Spleen (tissue), 11 donors: ENCODE data around the gene MPST. TPM values are rescaled to one million over a fixed set of nuclear protein-coding genes. Genes with fewer than 3 reads are reported as not detected.
A peak's percentile ranks its signal among the peaks of the same experiment; 100 is the strongest.

ENCODE experiments used
- DNase-seq: peaks from one replicate; pipeline ENCODE4 v3.0.0-alpha.2; 2020
- H3K27ac ChIP-seq, 8 donors: fragments of 200-600 bp; sonication (generic) in 7 of 8; 1 replicate in 4 of 8; 2 replicates in 4 of 8; pipeline versions ENCODE4 v1.5.0 to v1.8.0; 2016 to 2021; ENCODE audit warnings: inconsistent platforms in 4 of 8, mild to moderate bottlenecking in 4 of 8, moderate library complexity in 1 of 8
- H3K27me3 ChIP-seq, 7 donors: fragments of 200-600 bp; sonication (generic) in 6 of 7; replicated peaks in 1 of 7; 1 replicate in 4 of 7; 2 replicates in 3 of 7; pipeline versions ENCODE4 v1.5.0 to v1.8.0; 2016 to 2021; ENCODE audit warnings: inconsistent platforms in 3 of 7, mild to moderate bottlenecking in 1 of 7
- H3K36me3 ChIP-seq, 6 donors: fragments of 200-600 bp; sonication (generic) in 5 of 6; 1 replicate in 4 of 6; 2 replicates in 2 of 6; pipeline versions ENCODE4 v1.5.0 to v1.8.0; 2016 to 2021; ENCODE audit warnings: inconsistent platforms in 2 of 6
- H3K4me1 ChIP-seq, 6 donors: fragments of 200-600 bp; sonication (generic) in 5 of 6; 1 replicate in 3 of 6; 2 replicates in 3 of 6; pipeline versions ENCODE4 v1.5.0 to v1.8.0; 2016 to 2021; ENCODE audit warnings: inconsistent platforms in 3 of 6
- H3K4me3 ChIP-seq, 8 donors: fragments of 200-600 bp; sonication (generic) in 7 of 8; 1 replicate in 4 of 8; 2 replicates in 4 of 8; pipeline versions ENCODE4 v1.5.0 to v1.8.0; 2016 to 2021; ENCODE audit warnings: inconsistent platforms in 4 of 8, mild to moderate bottlenecking in 4 of 8, moderate library complexity in 2 of 8
- H3K9me3 ChIP-seq, 8 donors: fragments of 200-600 bp; sonication (generic) in 7 of 8; 1 replicate in 4 of 8; 2 replicates in 4 of 8; pipeline versions ENCODE4 v1.5.0 to v1.8.0; 2016 to 2021; ENCODE audit warnings: inconsistent platforms in 4 of 8
- POLR2A ChIP-seq, 3 donors: fragments of 450-650 bp; IDR thresholded peaks; one replicate each; pipeline ENCODE4 v1.5.1; 2017; ENCODE audit warnings: antibody characterized with exemption in 3 of 3, mild to moderate bottlenecking in 1 of 3
- POLR2AphosphoS5 ChIP-seq, 3 donors: sonication (generic); formaldehyde crosslinking; IDR thresholded peaks; one replicate each; pipeline ENCODE4 v1.5.1; 2017; ENCODE audit warnings: antibody characterized with exemption in 3 of 3
- WGBS, 5 donors: extraction: QIAGEN DNeasy Blood & Tissue Kit in 3 of 5; methylation state at CpG; one replicate each; pipeline versions ENCODE4 v1.1.5 to v1.1.7; 2013 to 2018; 5-methylcytosine and 5-hydroxymethylcytosine counted together
- intact Hi-C: fragments of 100-400 bp; cut with DNase I; formaldehyde crosslinking; loops from one replicate; pipeline ENCODE4 v1.15.0; 2023; ENCODE audit warnings: low total_unique reads
- polyA plus RNA-seq, 3 donors: library from polyadenylated mRNA; stranded (reverse); fragments of 200-250 nt; gene quantifications; one replicate each; pipeline ENCODE4 v1.2.1, GENCODE V29; 2013
- total RNA-seq, 7 donors: library from RNA; depleted of rRNA in 3 of 7; stranded (reverse); fragments of >200 nt in 3 of 7; fragmentation: NEBNext Ultra II Directional in 4 of 7; extraction: Animal tissue kit (Norgen Biotek cat#: 25700) in 4 of 7; gene quantifications; one replicate each; pipeline versions ENCODE4 v1.1.0 to v1.2.1, GENCODE V29; 2016 to 2021
- TF ChIP-seq, protein P1 (sequence below), 11 experiments: fragments of 200-600 bp in 7 of 11; fragments of 450-650 bp in 4 of 11; sonication (generic) in 4 of 11; IDR thresholded peaks in 8 of 11; conservative IDR thresholded peaks in 3 of 11; 1 replicate in 7 of 11; 2 replicates in 4 of 11; pipeline versions ENCODE4 v1.4.0 to v1.8.0; 2016 to 2021; ENCODE audit warnings: antibody characterized with exemption in 11 of 11, inconsistent platforms in 4 of 11, mild to moderate bottlenecking in 1 of 11
- donor health status: healthy with polysubstance abuse.
- donor health status: DM: no; HTN: no; CAD: no; lungs with moderate emphysema.
- donor health status: DM: no; HTN: no; CAD: no.
- donor health status: Bipolar disorder and iron deficiency.
- donor health status: healthy.
- donor health status: DM: no; HTN: no; CAD: no.
- donor health status: DM: yes; HTN: yes; CAD: no.

The MPST gene
- total and polyA plus RNA-seq, 10 donors: 13.9 to 44.8 (median 29.9) TPM

DNA sequence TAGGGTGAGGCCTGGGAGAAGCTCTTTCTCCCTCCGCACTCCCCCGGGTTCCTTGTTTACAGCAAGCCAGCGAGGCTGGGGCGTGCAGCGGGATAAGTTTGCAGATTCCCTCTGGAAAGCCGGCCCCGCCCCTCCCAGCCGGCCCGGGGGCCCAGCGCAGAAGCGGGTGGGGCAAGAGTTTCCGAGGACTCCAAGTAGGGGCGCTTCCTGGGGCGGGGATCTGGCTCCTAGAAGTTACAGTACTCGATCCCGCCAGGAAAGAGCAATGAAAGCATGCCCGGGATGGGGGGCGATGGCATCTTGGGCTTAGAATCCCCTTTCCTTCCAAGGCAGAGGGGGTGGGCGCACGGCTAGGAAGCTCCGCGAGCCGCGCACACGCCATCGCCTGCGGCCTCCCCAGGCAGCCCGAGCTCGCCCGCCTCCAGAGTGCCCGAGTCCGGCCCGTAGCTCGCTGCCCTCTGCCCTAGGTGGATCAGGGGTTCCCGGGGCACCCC is 680 bp upstream of the MPST start:
- no peak for TF ChIP-seq POLR2AphosphoS5 (IDR thresholded peaks at IDR 0.05)
- TF ChIP-seq, protein P1, sequence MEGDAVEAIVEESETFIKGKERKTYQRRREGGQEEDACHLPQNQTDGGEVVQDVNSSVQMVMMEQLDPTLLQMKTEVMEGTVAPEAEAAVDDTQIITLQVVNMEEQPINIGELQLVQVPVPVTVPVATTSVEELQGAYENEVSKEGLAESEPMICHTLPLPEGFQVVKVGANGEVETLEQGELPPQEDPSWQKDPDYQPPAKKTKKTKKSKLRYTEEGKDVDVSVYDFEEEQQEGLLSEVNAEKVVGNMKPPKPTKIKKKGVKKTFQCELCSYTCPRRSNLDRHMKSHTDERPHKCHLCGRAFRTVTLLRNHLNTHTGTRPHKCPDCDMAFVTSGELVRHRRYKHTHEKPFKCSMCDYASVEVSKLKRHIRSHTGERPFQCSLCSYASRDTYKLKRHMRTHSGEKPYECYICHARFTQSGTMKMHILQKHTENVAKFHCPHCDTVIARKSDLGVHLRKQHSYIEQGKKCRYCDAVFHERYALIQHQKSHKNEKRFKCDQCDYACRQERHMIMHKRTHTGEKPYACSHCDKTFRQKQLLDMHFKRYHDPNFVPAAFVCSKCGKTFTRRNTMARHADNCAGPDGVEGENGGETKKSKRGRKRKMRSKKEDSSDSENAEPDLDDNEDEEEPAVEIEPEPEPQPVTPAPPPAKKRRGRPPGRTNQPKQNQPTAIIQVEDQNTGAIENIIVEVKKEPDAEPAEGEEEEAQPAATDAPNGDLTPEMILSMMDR (IDR thresholded peaks at IDR 0.05 in 8 of 11, conservative IDR thresholded peaks at IDR 0.05 in 3 of 11): peak in 1 of 11 experiments; percentile 15
- TF ChIP-seq POLR2A (IDR thresholded peaks at IDR 0.05): no peak
- WGBS, 5 donors: 3 to 33% (median 4%) methylated on average over 6 to 35 of the region's 35 CpGs
- Histone ChIP-seq H3K27ac (peak overlapping the region in 7 of 8 donors; percentile 51 to 87 (median 84)), H3K4me1 (peaks cover 5 to 60% (median 40%) of the 10 kb centered on the region in 6 donors), H3K4me3 (peak overlapping the region; percentile 60 to 94 (median 71)), H3K9me3 (no peaks in the 10 kb centered on the region), H3K36me3 (peaks cover 0 to 2% (median 0%) of the 10 kb centered on the region in 6 donors), H3K27me3 (peaks cover 0 to 6% (median 0%) of the 10 kb centered on the region in 7 donors)
- DNase-seq: peak; percentile 81
- intact Hi-C loops: no loop called here

DNA sequence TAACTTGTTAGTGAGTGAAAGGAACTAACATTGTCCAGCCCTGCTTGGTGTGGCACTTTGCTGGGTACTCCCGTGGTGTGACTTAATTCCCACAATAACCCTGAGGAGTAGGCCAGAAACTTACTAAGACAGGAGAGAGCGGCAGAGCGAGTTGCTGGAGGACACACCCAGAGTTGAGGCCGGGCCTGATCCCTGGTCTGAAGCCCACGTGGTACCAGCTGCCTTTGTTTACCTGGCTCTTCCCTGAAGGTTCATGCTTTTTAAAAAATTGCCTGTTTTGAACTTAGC is 594 bp downstream of the MPST start:
- intact Hi-C loops: no loop called here
- peaks cover 0 to 6% (median 0%) of the 10 kb centered on the region in 7 donors for H3K27me3 ChIP-seq
- no peaks in the 10 kb centered on the region for H3K9me3 ChIP-seq
- peaks cover 0 to 14% (median 3%) of the 10 kb centered on the region in 6 donors for H3K36me3 ChIP-seq
- TF ChIP-seq POLR2AphosphoS5 (IDR thresholded peaks at IDR 0.05): no peak
- TF ChIP-seq, protein P1 (IDR thresholded peaks at IDR 0.05 in 8 of 11, conservative IDR thresholded peaks at IDR 0.05 in 3 of 11): no peak
- no peak for TF ChIP-seq POLR2A (IDR thresholded peaks at IDR 0.05)
- H3K27ac ChIP-seq: peak overlapping the region in 7 of 8 donors; percentile 51 to 87 (median 84)
- peak overlapping the region; percentile 60 to 94 (median 68) for H3K4me3 ChIP-seq
- DNase-seq: no peak
- H3K4me1 ChIP-seq: peaks cover 5 to 65% (median 43%) of the 10 kb centered on the region in 6 donors
- 3 to 7% (median 3%) methylated on average over 5 of the region's 5 CpGs for WGBS, 5 donors

DNA sequence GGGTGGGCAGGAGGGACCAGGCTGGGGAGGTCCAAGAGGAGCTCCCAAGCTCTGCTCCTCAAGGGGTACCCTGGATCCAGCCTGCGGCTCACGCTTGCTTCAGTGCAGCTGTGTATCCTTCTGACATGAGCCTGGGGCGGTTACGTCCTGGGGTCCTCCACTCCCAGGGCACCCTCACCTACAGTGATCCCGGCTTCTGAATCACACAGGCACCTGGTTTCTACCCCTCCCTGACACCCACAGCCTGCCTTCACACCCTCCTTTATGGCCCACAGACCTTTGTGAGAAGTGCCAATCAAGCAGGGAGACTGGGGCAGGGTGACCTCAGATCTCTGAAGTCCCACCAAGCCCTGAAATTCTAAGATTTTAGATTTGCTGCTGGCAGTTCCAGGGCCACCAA is 1.5 kb downstream of the MPST start:
- Histone ChIP-seq H3K9me3 (no peaks in the 10 kb centered on the region), H3K36me3 (peaks cover 0 to 23% (median 6%) of the 10 kb centered on the region in 6 donors), H3K4me1 (peaks cover 5 to 72% (median 46%) of the 10 kb centered on the region in 6 donors), H3K27ac (no peak overlapping the region), H3K4me3 (peak overlapping the region in 1 of 8 donors; percentile 94), H3K27me3 (peaks cover 0 to 6% (median 0%) of the 10 kb centered on the region in 7 donors)
- TF ChIP-seq POLR2A (IDR thresholded peaks at IDR 0.05) (no peak), POLR2AphosphoS5 (IDR thresholded peaks at IDR 0.05) (no peak)
- TF ChIP-seq, protein P1 (IDR thresholded peaks at IDR 0.05 in 8 of 11, conservative IDR thresholded peaks at IDR 0.05 in 3 of 11): no peak
- WGBS, 5 donors: 93 to 98% (median 94%) methylated on average over 5 of the region's 5 CpGs
- intact Hi-C loops: no loop called here
- DNase-seq: no peak

DNA sequence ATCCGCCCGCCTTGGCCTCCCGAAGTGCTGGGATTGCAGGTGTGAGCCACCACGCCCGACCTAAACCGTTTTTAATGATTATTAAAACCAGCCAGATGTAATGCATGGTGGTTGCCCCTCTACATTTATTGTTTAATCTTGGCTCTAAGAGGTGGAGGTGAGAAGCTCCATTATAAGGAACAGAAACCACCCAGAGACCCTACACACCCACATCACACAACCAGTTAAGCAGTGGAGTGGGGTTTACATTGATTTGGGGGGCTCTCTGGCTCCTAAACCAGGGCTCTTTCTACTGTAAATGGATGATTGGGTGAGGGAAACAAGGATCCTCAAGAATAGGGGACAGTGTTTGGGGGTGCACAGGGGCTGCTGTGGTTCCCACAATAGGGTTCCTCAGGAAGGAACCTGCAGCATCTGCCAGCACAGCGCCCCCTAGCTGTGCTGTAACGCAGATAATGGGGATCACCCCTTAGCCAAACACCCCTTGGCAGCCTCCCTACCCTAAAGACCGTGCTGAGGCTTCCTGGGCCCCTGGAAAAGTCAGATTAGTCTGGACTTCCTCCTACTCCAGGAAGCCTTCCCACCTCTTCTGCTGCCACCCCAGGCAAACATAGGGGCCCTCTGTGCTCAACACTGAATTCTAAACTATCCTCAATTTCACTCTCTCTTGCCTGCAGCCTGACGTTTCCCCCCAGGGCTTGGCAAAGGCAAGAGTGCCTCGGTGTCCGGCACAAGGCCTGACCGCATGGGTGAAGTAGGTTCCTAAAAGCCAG is 2.4 kb downstream of the MPST start:
- WGBS, 5 donors: 63 to 72% (median 70%) methylated on average over 13 of the region's 13 CpGs
- Histone ChIP-seq H3K27me3 (peaks cover 0 to 6% (median 0%) of the 10 kb centered on the region in 7 donors), H3K9me3 (no peaks in the 10 kb centered on the region), H3K4me1 (peaks cover 5 to 64% (median 43%) of the 10 kb centered on the region in 6 donors), H3K27ac (no peak overlapping the region), H3K36me3 (peaks cover 0 to 32% (median 6%) of the 10 kb centered on the region in 6 donors), H3K4me3 (no peak overlapping the region)
- TF ChIP-seq POLR2AphosphoS5 (IDR thresholded peaks at IDR 0.05): no peak
- TF ChIP-seq, protein P1 (IDR thresholded peaks at IDR 0.05 in 8 of 11, conservative IDR thresholded peaks at IDR 0.05 in 3 of 11): peak in 10 of 11 experiments; percentile 37 to 86 (median 74)
- intact Hi-C loops: no loop called here
- peak; percentile 89 for DNase-seq
